KMS-11 (cell line): Measurements from ENCODE around the gene TASOR2.

Experiments
- H2AFZ ChIP-seq: fragments of 200-600 bp; sonication (generic); 2 replicates; pipeline ENCODE4 v1.6.1; 2016; ENCODE audit warnings: antibody characterized with exemption, mixed run types, low read depth
- H3K27ac ChIP-seq: fragments of 200-600 bp; sonication (generic); 2 replicates; pipeline ENCODE4 v1.6.1; 2016; ENCODE audit warnings: mild to moderate bottlenecking, mixed run types
- H3K27me3 ChIP-seq: fragments of 200-600 bp; sonication (generic); 2 replicates; pipeline ENCODE4 v1.6.1; 2017; ENCODE audit warnings: mild to moderate bottlenecking, low read depth, mixed run types, moderate library complexity; ENCODE audit not compliant: insufficient read depth
- H3K36me3 ChIP-seq: fragments of 200-600 bp; sonication (generic); 2 replicates; pipeline ENCODE4 v1.6.1; 2017; ENCODE audit warnings: mild to moderate bottlenecking, mixed run types; ENCODE audit not compliant: insufficient read depth
- H3K4me1 ChIP-seq: fragments of 200-600 bp; sonication (generic); 2 replicates; pipeline ENCODE4 v1.6.1; 2016; ENCODE audit warnings: mild to moderate bottlenecking, low read depth, mixed run types; ENCODE audit not compliant: poor library complexity, severe bottlenecking
- H3K4me2 ChIP-seq: fragments of 200-600 bp; sonication (generic); 2 replicates; pipeline ENCODE4 v1.7.0; 2016; ENCODE audit warnings: mild to moderate bottlenecking, mixed run types
- H3K4me3 ChIP-seq: fragments of 200-600 bp; sonication (generic); IDR thresholded peaks from 2 replicates; pipeline ENCODE4 v1.6.1; 2017; ENCODE audit warnings: low read depth, low read length, mixed read lengths; ENCODE audit not compliant: insufficient read depth
- H3K79me2 ChIP-seq: fragments of 200-600 bp; sonication (generic); 2 replicates; pipeline ENCODE4 v1.6.1; 2016; ENCODE audit warnings: low read depth, mixed run types; ENCODE audit not compliant: insufficient read depth
- H3K9ac ChIP-seq: fragments of 200-600 bp; sonication (generic); 2 replicates; pipeline ENCODE4 v1.6.1; 2016; ENCODE audit warnings: mild to moderate bottlenecking, mixed run types
- H4K20me1 ChIP-seq: fragments of 200-600 bp; sonication (generic); 2 replicates; pipeline ENCODE4 v1.6.1; 2016; ENCODE audit warnings: mild to moderate bottlenecking, mixed run types; ENCODE audit not compliant: insufficient read depth
- TF ChIP-seq, protein P1 (sequence below): fragments of 200-600 bp; sonication (generic); conservative IDR thresholded peaks from 2 replicates; pipeline ENCODE4 v1.6.1; 2017; ENCODE audit warnings: low read depth, mild to moderate bottlenecking, antibody characterized with exemption, low read length, moderate library complexity, mixed read lengths

The TASOR2 gene

DNA sequence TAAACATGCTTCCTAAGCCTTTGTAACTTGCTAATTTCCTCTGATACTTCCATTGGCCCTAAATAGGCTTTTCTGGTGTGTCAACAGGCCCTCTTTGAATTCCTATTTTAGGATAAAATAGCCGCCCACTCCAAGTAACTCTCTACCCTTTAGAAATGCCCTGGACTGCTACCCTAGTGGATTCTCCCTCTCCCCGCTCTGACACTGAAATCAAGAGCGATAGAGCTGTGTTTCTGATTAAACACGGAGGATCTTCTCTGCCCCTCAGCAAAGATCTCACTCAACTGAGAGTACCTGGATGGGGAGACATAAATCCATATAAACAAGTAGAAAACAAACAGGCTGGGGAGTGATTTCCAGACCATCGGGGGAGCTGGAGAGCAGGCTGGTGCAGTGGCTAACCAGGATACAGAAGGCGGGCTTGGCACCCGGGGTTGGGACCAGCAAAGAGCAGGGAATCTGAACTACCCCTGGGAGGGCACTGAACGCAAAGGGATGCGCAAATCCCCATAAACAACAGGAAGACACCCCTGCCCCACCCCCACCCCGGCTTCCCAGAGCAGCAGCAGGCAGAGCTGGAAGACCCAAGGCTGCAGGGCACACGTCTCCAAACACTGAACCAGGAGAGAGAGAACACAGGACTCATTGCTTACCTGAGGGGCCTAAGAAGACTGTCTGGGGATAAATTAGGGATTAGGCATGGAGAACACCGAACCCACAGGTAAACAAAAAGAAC, 20.8 kb upstream of the TASOR2 start:
- Histone ChIP-seq H4K20me1 (no peaks in the 10 kb centered on the region), H3K4me1 (peaks cover 20% of the 10 kb centered on the region), H3K4me3 (no peak overlapping the region), H3K27ac (no peak overlapping the region), H3K27me3 (no peaks in the 10 kb centered on the region), H3K9ac (no peak overlapping the region), H2AFZ (no peak overlapping the region), H3K4me2 (no peak overlapping the region), H3K79me2 (no peaks in the 10 kb centered on the region), H3K36me3 (no peaks in the 10 kb centered on the region)
- TF ChIP-seq, protein P1, sequence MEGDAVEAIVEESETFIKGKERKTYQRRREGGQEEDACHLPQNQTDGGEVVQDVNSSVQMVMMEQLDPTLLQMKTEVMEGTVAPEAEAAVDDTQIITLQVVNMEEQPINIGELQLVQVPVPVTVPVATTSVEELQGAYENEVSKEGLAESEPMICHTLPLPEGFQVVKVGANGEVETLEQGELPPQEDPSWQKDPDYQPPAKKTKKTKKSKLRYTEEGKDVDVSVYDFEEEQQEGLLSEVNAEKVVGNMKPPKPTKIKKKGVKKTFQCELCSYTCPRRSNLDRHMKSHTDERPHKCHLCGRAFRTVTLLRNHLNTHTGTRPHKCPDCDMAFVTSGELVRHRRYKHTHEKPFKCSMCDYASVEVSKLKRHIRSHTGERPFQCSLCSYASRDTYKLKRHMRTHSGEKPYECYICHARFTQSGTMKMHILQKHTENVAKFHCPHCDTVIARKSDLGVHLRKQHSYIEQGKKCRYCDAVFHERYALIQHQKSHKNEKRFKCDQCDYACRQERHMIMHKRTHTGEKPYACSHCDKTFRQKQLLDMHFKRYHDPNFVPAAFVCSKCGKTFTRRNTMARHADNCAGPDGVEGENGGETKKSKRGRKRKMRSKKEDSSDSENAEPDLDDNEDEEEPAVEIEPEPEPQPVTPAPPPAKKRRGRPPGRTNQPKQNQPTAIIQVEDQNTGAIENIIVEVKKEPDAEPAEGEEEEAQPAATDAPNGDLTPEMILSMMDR: no peak

DNA sequence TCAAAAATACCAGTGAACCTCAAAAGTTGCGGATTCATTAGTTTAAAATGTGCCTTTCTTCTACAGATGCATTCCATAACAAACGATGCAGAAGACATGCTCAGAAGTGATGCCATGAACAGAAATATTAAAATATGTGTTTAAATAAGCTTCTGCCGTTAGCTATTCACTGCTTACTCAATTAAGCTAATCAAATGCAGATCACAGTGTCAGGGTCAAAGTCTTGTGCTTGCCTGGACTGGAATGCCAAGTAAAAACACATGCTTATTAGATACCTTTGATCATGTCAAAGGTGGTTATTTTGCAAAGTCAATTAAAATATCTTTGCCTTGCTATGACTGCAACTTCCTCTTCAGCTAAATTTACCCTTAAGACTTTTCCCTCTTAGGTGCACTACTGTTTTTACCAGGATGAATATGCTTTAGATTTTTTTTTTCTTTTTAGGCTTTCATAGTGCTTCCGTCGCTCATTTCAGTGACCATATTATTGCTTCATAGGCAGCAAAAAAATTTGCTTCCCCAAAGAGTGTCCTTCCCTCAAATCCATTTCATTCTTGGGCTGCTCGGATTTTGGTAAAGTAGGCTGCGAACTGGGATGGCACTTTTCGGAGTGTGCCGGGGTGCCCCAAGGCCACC, 19.1 kb upstream of the TASOR2 start:
- H3K9ac ChIP-seq: peak overlapping the region; percentile 83
- H3K27ac ChIP-seq: no peak overlapping the region

DNA sequence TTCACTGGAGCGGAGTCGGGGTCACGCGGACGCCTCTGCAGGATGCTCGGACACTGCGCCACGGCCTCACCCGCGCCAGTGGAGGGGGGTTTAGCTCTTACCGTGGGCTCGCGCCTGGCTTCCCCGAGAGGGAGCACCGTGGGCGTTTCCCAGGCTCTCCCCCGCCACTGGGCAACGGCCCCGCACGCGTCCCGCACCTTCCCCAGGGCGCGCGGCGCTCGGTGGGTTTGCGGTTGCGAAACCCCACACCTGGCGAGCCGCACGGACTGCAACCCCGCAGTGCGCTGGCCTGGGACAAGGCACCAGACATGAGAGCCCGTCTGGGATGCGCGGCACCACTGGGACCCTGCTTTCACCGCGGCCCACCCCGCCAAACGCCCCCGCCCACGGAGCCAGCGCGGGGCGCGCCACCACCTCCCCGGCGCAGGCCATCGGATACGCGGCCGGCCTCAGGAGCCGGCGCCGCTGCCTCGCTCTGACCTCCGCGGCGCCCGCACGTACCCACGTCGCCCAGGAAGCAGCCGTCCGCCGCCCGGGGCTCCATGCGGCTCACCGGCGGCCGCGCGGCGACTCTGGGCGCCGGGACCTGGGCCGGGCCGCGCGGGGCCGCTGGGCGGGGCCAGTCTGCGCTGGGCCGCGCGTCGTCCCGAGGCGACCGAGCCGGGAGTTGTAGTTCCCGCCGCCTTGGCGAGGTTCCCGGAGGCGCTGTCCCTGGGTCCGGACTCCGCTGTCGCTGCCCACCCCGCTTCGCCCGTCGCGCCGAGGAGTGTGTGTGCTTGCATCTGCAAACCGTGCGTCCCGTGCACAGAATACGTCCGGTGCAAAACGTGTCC, 18.4 kb upstream of the TASOR2 start, which contains the start of gene ASB13:
Gene ASB13 (minus strand): TSS at position 588 of the 833 bp plus-strand sequence. CDS start 44 bp downstream, at position 544.
- Histone ChIP-seq H3K9ac (peak within 1 kb of the TSS; percentile 83), H3K4me3 (no peak within 1 kb of the TSS), H3K79me2 (no peaks in the 10 kb centered on the region), H3K36me3 (no peaks in the 10 kb centered on the region), H3K4me1 (peaks cover 20% of the 10 kb centered on the region), H3K27me3 (no peaks in the 10 kb centered on the region), H4K20me1 (no peaks in the 10 kb centered on the region), H3K4me2 (peak within 1 kb of the TSS; percentile 97), H2AFZ (peak within 1 kb of the TSS; percentile 94), H3K27ac (no peak within 1 kb of the TSS)
- TF ChIP-seq, protein P1: no peak

More for the DNA sequence above, 19.1 kb upstream of the TASOR2 start:
- Histone ChIP-seq H3K27me3 (no peaks in the 10 kb centered on the region), H2AFZ (peak overlapping the region; percentile 94; the same call in 1 of the 2 replicates), H4K20me1 (no peaks in the 10 kb centered on the region), H3K79me2 (no peaks in the 10 kb centered on the region), H3K4me2 (peak overlapping the region; percentile 71), H3K36me3 (no peaks in the 10 kb centered on the region), H3K4me3 (no peak overlapping the region), H3K4me1 (peaks cover 20% of the 10 kb centered on the region)
- TF ChIP-seq, protein P1: no peak

DNA sequence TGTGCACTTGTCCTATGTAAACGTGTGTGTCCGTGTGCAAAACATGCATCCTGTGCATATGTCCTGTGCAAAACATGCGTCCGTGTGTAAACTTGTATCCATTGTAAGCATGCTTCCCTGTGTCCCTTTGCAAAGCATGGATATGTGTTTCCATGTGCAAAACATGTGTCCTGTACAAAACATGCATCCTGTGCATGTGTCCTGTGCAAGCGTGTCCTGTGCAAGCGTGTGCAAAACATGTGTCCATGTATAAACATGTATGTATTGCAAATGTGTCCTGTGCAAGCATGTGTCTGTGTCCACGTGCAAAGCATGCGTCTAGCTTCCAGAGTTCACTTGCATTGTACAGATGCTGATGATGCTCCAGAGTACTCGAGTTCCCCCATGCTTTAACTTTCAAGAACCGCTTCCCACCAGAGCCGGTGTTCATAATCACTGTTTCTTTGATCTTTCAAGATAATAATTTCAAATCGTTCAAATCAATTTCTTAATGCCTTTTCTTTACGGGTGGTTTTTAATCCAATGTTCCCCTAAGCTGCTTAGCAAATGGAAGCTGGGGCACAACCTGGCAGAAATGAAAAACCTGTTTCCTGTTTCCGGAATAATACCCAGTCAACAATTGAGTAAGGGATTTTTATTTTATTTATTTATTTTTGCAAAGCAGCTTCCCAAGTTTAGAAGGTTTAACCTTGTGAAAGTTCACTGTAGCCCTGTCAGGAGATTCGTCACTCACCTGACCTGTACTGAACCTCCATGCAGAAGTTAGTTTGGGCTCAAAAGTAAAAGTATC, 17.6 kb upstream of the TASOR2 start:
- Histone ChIP-seq H3K27me3 (no peaks in the 10 kb centered on the region), H3K4me1 (peaks cover 20% of the 10 kb centered on the region), H3K9ac (peak overlapping the region; percentile 83; the same call in 1 of the 2 replicates), H4K20me1 (no peaks in the 10 kb centered on the region), H3K4me2 (peak overlapping the region; percentile 97), H2AFZ (peak overlapping the region; percentile 94), H3K27ac (no peak overlapping the region), H3K36me3 (no peaks in the 10 kb centered on the region), H3K4me3 (no peak overlapping the region), H3K79me2 (no peaks in the 10 kb centered on the region)
- TF ChIP-seq, protein P1: no peak
